NCI-H1048 (cell line): ENCODE data around the gene USP28.

Source experiments
- DNase-seq: peaks from one replicate; lab custom pipeline; 2025; lab: John Stamatoyannopoulos, UW

USP28 gene

DNA sequence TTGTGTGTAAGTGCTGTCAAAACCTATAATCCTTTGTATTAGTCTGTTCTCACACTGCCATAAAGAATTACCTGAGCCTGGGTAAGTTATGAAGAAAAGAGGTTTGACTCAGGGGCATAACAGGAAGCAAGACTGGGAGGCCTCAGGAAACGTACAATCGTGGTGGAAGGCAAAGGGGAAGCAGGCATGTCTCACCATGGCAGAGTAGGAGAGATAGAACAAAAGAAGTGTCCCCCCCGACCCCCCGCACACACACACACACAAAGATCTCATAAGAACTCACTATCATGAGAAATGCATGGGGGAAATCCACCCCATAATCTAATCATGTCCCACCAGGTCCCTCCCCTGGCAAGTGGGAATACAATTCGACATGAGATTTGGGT is 2.3 kb upstream of the USP28 start:
- no peak for DNase-seq

DNA sequence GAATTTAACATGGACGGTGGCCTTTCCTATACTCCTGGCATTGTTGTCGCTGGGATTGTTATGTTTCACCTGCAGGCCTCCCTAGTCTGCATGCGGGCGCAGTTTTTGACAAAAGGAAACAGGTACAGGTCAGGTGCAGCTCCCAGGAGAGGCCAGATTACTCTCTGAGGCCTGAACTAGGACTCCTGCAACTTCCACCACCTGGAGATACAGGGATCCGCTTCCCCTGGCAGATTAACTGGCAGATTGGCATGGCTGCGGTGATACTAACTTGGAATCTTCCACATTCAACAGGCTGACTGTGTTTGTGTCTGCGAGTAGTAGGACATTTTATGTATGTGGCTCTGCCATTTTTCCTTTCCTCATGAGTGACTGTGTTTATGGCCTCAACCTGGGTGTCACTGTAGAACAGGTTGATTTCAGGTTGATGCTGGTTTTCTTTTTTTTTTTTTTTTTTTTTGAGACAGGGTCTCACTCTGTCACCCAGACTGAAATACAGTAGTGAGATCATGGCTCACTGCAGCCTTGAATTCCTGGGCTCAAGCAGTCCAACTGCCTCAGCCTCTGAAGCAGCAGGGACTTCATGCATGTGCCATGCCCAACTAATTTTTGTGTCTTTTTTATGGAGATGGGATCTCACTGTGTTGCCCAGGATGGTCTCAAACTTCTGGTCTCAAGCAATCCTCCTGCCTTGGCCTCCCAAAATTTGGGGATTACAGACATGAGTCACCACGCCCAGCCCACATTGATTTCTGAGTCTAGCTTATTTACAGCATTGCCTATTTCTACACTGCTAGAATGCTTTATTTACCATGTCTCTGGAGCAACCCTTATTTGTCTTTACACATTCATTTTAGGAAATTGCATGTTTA is 1.7 kb upstream of the USP28 start:
- DNase-seq: no peak

DNA sequence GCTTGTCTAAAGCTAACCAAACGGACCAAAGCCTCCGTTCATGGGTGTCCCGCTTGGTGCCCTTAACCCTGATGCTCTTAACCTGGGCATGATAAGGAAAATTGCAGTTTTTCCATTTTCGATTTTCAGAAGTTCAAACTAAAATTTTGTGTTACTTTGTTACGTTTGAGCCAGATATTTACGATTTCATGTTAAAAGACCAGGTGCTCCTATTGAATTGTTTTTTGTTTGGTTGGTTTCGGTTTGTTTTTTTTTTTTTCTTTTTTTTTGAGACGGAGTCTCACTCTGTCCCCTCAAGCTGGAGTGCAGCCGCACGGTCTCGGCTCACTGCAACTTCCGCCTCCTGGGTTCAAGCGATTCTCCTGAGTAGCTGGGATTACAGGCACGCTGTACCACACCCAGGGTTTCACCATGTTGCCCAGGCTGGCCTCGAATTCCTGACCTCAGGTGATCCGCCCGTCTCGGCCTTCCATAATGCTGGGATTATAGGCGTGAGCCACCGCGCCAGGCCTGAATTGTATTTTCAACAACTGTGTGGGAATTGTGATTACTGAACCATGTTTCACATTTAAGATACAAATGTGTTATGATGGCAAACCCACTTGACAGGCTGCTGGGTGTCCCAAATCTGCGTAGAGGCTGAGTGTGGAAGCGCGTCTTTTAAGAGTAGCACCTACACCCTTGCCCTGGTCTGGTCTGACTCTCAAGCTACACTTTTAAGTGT is 864 bp upstream of the USP28 start:
- DNase-seq: no peak

DNA sequence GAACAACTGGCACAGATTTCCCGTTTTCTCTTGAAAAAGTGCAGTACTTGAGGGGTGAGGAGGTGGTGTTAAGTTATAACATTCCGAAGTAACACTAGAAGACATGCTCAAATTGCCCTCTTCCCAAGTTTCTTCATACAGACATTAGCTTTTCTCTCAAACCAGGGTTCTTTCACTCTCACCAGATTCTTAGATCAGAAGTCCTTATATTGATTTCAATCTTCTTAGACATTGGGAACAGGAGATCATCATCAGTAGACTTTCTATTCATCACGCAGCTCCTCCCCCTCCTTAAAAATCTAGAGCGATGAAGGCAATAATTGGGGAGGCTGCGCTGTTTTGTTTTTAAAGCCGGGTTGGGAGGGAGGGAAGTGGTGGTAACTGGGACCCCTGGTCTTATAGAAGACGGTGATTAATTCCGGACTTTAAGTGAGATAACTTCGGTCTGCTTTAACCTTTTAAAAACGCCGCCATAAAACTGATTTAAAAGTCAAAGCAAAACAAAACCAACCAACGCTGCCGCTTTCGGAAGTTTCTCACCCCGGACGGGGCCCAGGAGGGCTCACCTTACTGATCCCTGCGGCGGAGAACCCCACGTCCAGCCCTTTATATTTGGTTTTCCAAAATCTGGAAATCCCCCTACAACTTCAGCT is 665 bp downstream of the USP28 start:
- DNase-seq: no peak

DNA sequence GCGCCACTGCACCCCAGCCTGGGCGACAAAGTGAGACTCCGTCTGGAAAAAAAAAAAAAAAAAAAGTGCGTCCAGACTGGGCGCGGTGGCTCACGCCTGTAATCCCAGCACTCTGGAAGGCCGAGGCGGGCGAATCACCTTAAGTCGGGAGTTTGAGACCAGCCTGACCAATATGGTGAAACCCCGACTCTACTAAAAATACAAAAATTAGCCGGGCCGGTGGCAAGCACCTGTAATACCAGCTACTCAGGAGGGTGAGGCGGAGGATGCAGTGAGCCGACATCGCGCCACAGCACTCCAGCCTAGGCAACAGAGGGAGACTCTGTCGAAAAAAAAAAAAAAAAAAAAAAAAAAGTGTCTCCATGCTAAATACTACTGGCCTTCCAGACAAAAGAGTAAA is 1.3 kb downstream of the USP28 start:
- no peak for DNase-seq

DNA sequence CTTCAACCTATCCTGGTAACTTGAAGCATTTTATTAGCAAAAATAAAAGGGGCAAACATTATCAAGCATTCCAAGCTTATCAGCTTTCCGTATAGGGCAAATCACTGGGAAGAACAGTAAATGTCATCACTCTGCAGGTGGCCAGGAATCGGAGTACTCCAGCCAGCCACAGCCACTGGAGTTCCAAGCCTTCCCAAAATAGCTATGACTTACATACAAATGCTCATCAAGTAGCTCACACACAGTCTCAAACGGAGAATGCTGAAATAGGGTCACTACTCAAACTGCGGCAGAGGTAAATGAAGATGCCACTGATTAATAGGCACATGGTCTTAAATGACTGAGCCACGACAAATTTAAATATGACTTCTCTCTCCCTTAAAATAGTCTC is 2.1 kb downstream of the USP28 start:
- no peak for DNase-seq

DNA sequence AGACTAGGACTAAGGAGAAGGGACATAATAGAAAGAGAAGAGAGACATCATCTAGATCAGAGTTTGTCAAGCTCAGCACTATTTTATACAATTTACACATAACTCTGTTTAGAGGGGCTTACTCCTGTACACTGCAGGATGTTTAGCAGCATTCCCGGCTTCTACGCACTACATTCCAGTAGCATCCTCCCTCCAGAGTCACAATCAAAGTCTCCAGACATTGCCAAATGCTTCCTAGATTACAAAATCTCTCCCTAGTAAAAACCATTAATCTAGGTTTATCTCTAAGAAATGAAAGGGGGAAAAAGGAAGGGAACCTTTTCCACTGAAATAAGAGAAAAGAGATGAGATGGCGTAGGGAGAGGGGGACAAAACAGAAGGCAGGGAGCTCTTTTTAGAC is 4.0 kb downstream of the USP28 start:
- DNase-seq: no peak

DNA sequence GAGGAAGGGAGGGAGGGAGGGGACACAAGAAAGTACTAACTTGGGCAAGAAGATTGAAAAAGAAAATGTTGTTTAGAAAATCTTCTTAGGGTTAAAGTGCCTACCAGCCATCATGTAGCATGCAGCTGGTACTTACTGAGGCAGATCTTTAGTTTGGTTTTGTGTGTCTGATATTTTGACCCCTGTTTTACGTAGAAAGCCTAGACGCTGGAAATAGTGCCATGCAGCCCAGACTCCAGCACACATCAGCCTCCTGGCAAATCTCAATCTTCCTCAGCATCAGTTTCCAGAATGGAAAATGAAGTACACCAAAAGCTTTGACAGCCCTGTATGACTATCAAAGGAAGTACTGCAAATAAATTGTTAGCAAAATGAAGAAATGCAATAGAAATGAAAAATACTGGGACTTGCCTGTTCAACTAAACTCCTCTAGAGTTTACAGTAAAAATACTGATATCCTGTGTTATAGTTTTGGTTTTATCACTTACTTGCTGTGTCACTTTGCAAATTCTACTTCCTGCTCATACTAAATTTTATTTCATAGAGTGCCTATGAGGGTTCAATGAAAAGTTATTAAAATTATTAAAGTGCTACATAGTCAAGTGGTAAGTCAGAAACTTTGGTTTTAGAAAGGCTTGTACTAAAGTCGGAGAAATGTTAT is 7.4 kb downstream of the USP28 start:
- DNase-seq: no peak

DNA sequence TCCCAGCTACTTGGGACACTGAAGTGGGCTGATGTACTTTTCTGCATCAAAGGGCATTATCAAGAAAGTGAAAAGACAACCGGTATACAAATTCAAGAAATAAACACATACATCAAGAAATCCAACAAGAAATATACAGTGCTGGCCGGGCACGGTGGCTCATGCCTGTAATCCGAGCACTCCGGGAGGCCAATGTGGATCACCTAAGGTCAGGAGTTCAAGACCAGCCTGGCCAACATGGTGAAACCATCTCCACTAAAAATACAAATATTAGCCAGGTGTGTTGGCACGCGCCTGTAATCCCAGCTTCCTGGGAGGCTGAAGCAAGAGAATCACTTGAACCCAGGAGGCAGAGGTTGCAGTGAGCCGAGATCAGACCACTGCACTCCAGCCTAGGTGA is 9.5 kb downstream of the USP28 start:
- no peak for DNase-seq

DNA sequence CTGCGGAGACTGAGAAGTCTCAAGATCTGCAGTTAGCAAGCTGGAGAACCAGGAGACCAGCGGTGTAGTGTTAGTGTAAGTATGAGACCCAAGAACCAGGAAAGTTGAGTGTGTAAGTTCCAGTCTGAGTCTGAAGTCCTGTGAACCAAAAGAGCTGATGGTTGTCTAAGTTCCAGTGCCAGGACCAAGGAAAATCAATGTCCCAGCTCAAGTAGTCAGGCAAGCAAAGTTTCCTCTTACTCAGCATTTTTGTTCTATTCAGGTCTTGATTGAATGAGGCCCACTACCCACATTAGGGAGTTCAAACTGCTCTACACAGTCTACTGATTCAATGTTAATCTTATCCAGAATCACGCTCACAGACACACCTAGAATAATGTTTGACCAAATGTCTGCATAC is 11.0 kb downstream of the USP28 start:
- DNase-seq: no peak

DNA sequence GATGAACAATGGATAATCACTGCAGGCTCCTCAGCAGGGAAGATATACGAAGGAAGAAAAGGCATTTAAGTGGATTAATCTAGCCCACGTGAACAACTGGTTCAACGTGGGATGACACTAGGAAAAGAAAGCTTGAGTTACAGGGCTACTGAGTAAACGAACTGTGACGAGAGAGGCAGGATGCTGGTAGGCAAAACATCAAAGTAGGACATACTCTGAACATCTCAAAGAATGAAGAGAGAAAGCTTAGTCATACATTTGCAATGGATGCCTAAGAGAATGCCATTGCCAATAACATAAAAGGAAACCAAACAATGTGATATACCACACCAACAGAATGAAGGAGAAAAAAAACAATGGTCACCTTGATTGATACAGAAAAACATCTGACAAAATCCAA is 12.9 kb downstream of the USP28 start:
- DNase-seq: no peak

DNA sequence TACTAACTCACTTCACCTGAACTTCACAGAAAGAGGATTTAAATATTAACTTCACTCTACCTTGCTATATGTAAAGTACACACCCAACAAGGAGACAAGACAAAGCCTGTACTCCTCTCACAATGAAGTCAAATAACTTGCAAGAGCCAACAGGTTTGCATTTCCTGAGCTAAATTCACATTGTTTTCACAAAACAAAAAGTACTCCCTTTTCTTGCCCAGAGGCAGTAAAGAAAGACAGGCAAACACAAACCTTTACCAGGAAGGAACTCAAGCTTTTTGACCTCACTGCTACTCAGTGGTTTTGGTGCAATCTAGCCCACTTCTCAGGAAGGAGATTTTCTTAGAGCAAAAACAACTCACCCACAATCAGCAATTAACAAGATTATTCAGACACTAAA is 15.7 kb downstream of the USP28 start:
- DNase-seq: no peak

DNA sequence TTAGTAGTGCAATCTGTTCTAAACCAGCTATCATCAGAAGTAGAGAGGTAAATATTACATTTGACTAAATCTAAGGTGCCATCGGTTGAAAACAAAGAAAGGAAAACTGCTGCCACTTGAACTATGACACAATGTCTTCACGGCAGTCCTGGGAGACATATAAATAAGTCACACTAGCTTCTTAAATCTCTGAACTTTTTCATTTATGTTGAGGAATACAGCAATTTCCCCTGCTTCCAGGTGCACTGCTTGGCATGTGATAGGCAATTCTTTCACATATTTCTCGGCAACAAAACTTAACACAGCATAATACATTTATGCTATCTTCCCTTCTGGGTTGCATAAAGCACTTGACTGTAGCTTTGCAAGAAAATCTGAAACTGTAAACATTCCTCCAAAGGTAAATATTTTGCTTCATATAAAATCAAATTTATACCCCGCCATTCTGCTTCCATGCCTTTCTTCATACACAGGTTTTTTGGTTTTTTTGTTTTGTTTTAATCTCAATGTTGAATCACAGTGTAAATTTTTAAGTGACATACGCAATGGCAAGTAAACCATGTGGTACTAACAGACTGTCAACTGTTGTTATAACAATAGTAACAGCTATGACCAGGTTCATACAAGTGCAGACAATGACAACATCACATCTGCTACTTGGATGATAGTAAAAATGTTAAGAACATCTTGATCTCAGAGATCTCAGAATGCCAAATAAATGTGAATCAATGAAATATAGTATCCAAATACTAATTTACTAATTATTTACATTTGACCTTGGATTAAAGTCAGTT is 18.2 kb downstream of the USP28 start:
- DNase-seq: no peak

DNA sequence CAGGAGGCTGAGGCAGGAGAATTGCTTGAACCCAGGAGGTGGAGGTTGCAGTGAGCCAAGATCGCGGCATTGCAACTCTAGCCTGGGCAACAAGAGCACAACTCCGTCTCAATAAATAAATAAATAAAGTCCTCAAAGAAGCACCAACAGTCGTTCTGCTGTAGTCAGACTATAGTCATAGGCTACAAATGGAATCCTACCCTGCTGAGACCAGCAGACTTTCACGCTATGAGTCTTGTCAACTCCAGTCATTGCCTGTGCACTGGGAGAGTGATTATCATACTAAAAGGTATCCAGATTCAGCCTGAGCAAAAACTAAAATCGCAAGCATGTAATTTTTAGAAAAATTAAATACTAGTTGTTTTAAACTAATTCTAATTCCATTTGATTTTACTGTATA is 19.6 kb downstream of the USP28 start:
- DNase-seq: no peak

DNA sequence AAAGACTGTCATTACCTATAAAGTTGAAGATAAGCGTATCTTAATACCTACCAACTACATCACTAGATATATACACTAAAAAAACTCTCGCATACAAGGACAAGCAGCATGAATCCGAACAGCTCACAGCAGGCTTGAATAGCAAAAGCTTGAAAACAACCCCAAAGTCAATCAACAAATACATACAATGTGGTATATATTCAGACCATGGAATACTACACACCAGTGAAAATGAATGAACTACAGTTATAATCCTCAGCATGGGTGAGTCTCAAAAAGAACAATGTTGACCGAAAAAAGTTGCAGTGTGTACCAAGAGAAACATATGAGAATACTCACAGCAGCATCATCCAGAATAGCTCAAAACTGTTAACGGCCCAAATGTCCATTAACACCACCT is 25.2 kb downstream of the USP28 start:
- DNase-seq: no peak

DNA sequence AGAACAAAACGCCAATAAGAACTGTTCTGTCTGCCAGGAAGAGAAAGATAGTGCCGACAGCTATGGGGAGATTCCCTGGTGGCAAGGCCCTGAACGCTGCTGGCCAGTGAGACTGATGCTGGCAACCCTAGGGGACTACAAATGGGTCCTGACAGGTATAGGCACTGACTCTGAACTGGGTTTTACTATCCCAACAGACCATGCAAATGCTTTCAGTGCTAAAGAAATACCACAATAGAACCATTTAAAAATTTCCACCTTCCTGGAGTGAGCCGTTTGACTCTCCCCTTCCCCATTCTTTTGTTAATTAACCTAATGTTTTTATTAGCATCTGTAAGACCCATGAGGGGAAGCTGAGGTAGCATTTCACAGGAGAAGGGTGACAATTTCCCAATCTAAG is 25.7 kb downstream of the USP28 start:
- no peak for DNase-seq

DNA sequence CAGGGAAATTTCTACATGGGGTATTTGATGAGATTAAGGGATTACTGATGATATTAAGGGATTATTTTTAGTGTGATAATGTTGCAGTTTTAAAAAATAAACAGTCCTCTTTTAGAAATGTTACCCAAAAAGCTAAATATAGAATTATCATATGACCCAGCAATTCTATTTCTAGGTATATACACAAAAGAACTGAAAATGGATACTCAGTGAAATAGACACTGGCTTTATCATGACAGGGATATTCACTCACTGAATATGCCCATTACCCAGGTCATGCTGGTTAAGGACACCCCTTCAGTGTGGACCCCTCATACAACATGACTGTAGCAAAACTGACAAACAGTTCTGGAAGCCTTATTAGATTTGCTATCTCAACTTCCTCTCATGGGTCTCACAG is 27.8 kb downstream of the USP28 start:
- no peak for DNase-seq

DNA sequence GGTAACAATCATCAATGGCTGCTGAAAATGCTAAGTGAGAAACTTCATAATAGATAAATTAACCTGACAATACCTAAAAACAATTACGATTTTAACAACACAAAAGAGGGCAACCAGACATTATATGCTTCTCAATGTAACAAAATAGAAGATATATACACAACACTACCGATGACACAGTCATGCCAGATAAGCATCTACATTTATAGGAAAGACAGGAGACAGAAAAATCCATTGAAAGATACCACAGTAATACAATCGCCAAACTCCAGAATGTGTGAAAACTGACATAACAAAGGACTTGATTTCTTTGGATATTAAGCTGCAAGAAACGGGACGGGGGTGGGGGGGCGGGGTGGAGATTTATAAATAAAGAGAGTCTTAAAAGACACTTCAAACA is 28.3 kb downstream of the USP28 start:
- no peak for DNase-seq

DNA sequence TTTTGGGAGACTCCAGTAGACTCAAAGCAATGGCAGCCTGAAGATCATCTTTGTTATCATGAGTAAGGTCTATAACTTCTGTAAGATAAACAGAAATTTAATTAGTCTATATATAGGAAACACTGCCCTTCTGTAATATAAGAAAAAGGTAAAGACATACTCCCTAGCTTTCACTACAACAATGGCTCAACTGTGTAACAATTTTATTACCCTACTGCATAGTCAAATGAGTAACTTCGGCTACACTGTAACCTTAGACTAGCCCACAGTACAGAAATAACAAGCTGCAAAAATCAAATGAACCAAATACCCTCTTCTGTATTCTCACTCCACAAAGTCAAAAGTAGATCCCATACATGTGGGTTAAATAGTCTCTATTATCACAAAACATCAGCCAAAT is 33.7 kb downstream of the USP28 start:
- DNase-seq: peak; percentile 42

DNA sequence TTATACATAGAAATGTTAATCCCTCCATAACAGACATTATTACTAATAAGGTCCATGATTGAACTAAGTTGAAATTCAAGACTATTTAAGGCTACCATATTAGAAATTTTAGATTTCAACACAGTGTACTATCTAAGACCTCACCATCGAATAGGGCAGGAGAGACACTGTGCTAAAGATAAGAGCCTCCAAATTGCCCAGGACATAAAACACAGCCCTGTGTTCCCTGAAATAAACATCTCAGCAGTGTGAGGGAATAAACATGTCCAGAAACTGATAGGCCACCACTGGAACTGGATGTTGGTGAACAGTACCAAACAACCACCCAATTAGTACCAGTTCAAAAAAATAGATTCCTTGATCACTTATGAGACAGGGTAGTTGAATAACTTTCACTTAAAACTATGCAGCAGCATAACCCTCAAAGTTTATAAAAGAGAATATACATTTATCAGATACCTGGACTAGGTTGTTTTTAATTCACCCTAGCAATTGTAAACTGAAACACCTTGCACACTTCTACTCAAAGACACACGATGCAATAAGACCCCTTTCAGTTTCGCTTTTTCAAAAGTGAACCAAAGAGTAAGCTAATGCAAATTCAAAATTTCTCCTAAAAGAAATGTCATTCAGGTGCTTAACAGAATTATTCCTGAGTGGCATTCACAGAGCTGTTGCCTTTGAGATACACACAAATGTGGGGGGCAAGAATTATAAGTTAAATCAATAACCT is 34.3 kb downstream of the USP28 start:
- DNase-seq: no peak

DNA sequence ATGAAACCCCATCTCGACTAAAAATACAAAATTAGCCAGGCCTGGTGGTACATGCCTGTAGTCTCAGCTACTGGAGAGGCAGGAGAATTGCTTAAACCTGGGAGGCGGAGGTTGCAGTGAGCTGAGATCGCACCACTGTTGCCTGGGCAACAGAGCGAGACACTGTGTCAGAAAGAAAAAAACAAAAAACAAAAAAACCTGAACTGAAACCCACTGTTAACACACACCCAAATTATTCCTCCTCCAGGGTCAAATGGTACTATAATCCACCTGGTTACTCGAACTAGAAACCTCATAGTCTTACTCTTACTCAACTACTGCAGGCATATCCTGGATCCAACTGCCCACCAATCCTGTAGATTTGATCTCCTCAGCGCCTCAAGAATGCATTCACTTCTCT is 35.5 kb downstream of the USP28 start:
- DNase-seq: no peak
